ENCODE measurements around the gene DDX59. TPM values are rescaled to one million over a fixed set of nuclear protein-coding genes. Genes with fewer than 3 reads are reported as not detected.

Gene DDX59
- total RNA-seq, 1 donor from 2014 or later, result 12.9 TPM

- no peak for DNase-seq (ENCODE audit: low read depth)
- no peaks in the 10 kb centered on the region for H3K27me3 ChIP-seq (ENCODE audit: control insufficient read depth, insufficient read depth, low read length)
- no peaks in the 10 kb centered on the region for H3K36me3 ChIP-seq (ENCODE audit: control insufficient read depth, insufficient read depth, low read length)
- FAIRE-seq, result no peak
- TF ChIP-seq CTCF (IDR thresholded peaks at IDR 0.05; ENCODE audit: insufficient read depth, low read length, severe bottlenecking), result no peak
- no peak overlapping the region for H3K4me3 ChIP-seq (ENCODE audit: low read depth, low read length)
Measured at GRCh38 chr1:200626853-200627534, 42.7 kb downstream of the DDX59 start.

- FAIRE-seq, result no peak
- Histone ChIP-seq H3K27me3 (ENCODE audit: control insufficient read depth, insufficient read depth, low read length) (no peaks in the 10 kb centered on the region), H3K4me3 (ENCODE audit: low read depth, low read length) (no peak overlapping the region), H3K36me3 (ENCODE audit: control insufficient read depth, insufficient read depth, low read length) (no peaks in the 10 kb centered on the region)
- no peak for TF ChIP-seq CTCF (IDR thresholded peaks at IDR 0.05; ENCODE audit: insufficient read depth, low read length, severe bottlenecking)
- peak; percentile 88 for DNase-seq (ENCODE audit: low read depth)
Measured at GRCh38 chr1:200625381-200625824, 44.3 kb downstream of the DDX59 start.

- DNase-seq (ENCODE audit: low read depth) (no peak), FAIRE-seq (no peak)
- no peak for TF ChIP-seq CTCF (IDR thresholded peaks at IDR 0.05; ENCODE audit: insufficient read depth, low read length, severe bottlenecking)
- Histone ChIP-seq H3K36me3 (ENCODE audit: control insufficient read depth, insufficient read depth, low read length) (no peaks in the 10 kb centered on the region), H3K4me3 (ENCODE audit: low read depth, low read length) (no peak overlapping the region), H3K27me3 (ENCODE audit: control insufficient read depth, insufficient read depth, low read length) (no peaks in the 10 kb centered on the region)
Measured at GRCh38 chr1:200624679-200625335, 44.9 kb downstream of the DDX59 start.

- no peaks in the 10 kb centered on the region for H3K27me3 ChIP-seq (ENCODE audit: control insufficient read depth, insufficient read depth, low read length)
- H3K4me3 ChIP-seq (ENCODE audit: low read depth, low read length), result peak within 1 kb of the TSS; percentile 65
- H3K36me3 ChIP-seq (ENCODE audit: control insufficient read depth, insufficient read depth, low read length), result no peaks in the 10 kb centered on the region
- peak; percentile 81 for DNase-seq (ENCODE audit: low read depth)
- no peak for TF ChIP-seq CTCF (IDR thresholded peaks at IDR 0.05; ENCODE audit: insufficient read depth, low read length, severe bottlenecking)
- no peak for FAIRE-seq
Measured at GRCh38 chr1:200620273-200621131, 49.2 kb downstream of the DDX59 start, which contains the start of gene KIF14. TSS of gene KIF14 (minus strand) at chr1:200620751. CDS start at chr1:200618723, 2,028 bp downstream.

GRCh38 chr1:200619894-200620272, 49.8 kb downstream of the DDX59 start:
- FAIRE-seq (no peak), DNase-seq (ENCODE audit: low read depth) (no peak)
- H3K36me3 ChIP-seq (ENCODE audit: control insufficient read depth, insufficient read depth, low read length), result no peaks in the 10 kb centered on the region
- TF ChIP-seq CTCF (IDR thresholded peaks at IDR 0.05; ENCODE audit: insufficient read depth, low read length, severe bottlenecking), result no peak
- peak overlapping the region; percentile 65 for H3K4me3 ChIP-seq (ENCODE audit: low read depth, low read length)
- H3K27me3 ChIP-seq (ENCODE audit: control insufficient read depth, insufficient read depth, low read length), result no peaks in the 10 kb centered on the region
